GM12875 (cell line): Measurements from ENCODE around the gene OR2G2.

Source experiments
- H3K4me3 ChIP-seq: one replicate; pipeline ENCODE4 v1.5.1; 2011; ENCODE audit warnings: low read depth, low read length, control low read depth
- CTCF ChIP-seq: IDR thresholded peaks from 2 replicates; pipeline ENCODE4 v1.5.1; 2011; ENCODE audit warnings: low read depth, mild to moderate bottlenecking, control low read depth, inconsistent platforms, low read length, moderate library complexity, borderline replicate concordance; ENCODE audit not compliant: insufficient read depth

Gene OR2G2

DNA sequence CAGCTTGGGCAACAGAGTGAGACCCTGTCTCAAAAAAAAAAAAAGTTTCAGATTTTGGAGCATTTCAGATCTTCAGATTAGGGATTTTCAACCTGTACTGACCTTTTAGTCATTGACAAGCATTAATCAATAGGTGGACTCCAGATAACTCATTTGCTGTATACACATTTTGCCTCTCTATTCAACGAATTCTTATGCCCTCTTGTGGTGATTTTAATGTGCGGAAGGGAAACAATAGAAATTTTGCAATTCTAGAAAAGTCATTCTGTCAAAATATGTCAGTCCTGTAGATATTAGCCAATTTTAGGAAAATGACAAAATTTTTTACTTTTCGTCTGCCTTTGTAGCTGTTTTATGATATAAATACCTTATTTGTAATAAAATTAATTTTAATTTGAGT lies 11.6 kb upstream of the OR2G2 start:
- H3K4me3 ChIP-seq, result no peak overlapping the region

GRCh38 chr1:247578946-247579460 lies 9.2 kb upstream of the OR2G2 start:
- no peak for TF ChIP-seq CTCF
- H3K4me3 ChIP-seq, result no peak overlapping the region

More for the DNA sequence above, 11.6 kb upstream of the OR2G2 start:
- TF ChIP-seq CTCF, result no peak

- no peak for TF ChIP-seq CTCF
- no peak within 1 kb of the TSS for H3K4me3 ChIP-seq
These were observed 17.1 kb downstream of the OR2G2 start, which contains the start of gene OR2G3 for GRCh38 chr1:247605286-247605685. Gene OR2G3 (plus strand): TSS chr1:247605586. CDS start chr1:247605586, 0 bp downstream.

- no peak overlapping the region for H3K4me3 ChIP-seq
- no peak for TF ChIP-seq CTCF
These were observed 25.2 kb downstream of the OR2G2 start for GRCh38 chr1:247613405-247613804.

DNA sequence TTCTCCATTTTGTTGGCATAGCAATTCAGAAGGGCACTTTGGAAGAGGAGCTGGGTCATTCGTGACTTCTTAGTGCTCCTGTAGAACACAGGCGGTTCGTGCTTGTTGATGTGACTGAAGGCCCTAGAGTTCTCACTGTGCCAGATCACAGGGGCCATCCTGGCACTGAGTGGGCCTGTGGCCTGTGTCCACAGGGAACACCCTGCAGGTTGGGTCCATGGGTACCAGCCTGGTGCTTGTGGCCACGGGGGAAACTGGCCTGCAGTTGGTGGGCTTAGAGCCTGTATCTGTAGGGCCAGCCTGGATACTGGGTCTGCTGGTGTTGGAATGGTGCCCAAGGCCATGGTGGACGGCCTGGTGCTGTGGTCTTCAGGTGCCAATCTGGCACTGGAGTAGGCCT lies 26.5 kb downstream of the OR2G2 start:
- H3K4me3 ChIP-seq, result no peak overlapping the region
- TF ChIP-seq CTCF, result no peak

- TF ChIP-seq CTCF, result no peak
- no peak overlapping the region for H3K4me3 ChIP-seq
These were observed 39.8 kb downstream of the OR2G2 start for GRCh38 chr1:247627951-247628350.

DNA sequence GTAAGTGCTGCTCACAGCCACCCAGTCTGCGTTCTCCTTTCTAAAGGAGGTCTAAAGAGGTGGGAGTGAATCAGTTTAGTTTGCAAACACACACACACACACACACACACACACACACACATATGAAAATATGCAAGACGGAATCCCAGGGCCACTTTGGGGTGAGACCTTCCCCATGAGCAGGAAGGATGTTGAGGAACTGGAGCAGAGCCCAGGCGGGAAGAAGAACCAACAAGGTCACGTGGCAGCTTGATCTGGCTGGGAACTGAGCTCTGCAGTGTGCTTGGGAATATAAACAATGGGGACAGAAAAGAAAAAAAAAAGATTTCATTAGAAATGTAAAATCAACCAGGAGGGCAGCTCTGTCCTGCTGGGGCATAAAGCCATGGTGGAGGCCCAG lies 49.9 kb downstream of the OR2G2 start:
- no peak for TF ChIP-seq CTCF
- no peak overlapping the region for H3K4me3 ChIP-seq
